Measurements from ENCODE around the gene RBM15.

DNA sequence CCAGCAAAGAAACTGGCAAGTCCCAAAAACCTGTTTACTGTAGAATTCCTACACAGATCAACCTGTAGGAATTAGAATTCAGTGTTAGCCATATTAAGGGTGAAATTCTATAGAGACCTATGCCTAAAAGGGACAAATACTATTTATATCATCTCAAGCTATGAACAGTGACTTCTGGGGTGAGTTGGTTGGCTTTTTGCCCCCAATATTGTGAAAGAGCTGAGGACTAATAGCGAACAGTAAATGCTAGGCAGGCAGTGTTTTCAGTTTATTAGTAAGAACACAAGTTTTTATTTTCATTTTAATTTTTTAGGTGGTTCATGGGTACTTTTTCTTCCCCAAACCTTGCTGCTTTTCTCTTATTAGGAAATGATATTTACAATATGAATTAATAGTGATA is 36.3 kb downstream of the RBM15 start:
- TF ChIP-seq POLR2A (IDR thresholded peaks at IDR 0.05; ENCODE audit: low read depth, low read length) (no peak), POLR2AphosphoS5 (IDR thresholded peaks at IDR 0.05; ENCODE audit: low read depth, low read length) (no peak), TAF1 (IDR thresholded peaks at IDR 0.05; ENCODE audit: low read depth, low read length) (no peak), SPI1 (IDR thresholded peaks at IDR 0.05; ENCODE audit: low read depth, low read length) (no peak)
